Cardiac muscle cell (in vitro differentiated cells and primary cell): Measurements from ENCODE around the gene ACOX3. TPM values are rescaled to one million over a fixed set of nuclear protein-coding genes. Genes with fewer than 3 reads are reported as not detected.

ENCODE experiments used
- DNase-seq, 2 donors: peaks; one replicate each; pipeline versions ENCODE4 v3.0.0 to v3.0.0-alpha.2; 2010 to 2017; ENCODE audit warnings: low read depth in 1 of 2, low spot score in 1 of 2
- H3K27ac ChIP-seq: fragments of 200-600 bp; sonication (generic); 2 replicates; pipeline ENCODE4 v1.5.1; 2016
- H3K27me3 ChIP-seq: fragments of 200-600 bp; sonication (generic); 2 replicates; pipeline ENCODE4 v1.6.0; 2016; ENCODE audit warnings: control low read depth
- H3K36me3 ChIP-seq: fragments of 200-600 bp; sonication (generic); 2 replicates; pipeline ENCODE4 v1.5.1; 2016; ENCODE audit warnings: control low read depth
- H3K4me1 ChIP-seq: fragments of 200-600 bp; sonication (generic); 2 replicates; pipeline ENCODE4 v1.8.1; 2017; ENCODE audit warnings: low read depth, mild to moderate bottlenecking, mixed run types
- H3K4me3 ChIP-seq: fragments of 200-600 bp; sonication (generic); 2 replicates; pipeline ENCODE4 v1.5.1; 2016; ENCODE audit warnings: mild to moderate bottlenecking
- H3K9me3 ChIP-seq: fragments of 200-600 bp; sonication (generic); 2 replicates; pipeline ENCODE4 v1.5.1; 2017; ENCODE audit warnings: low read depth, mild to moderate bottlenecking, control low read depth
- polyA plus RNA-seq: library from polyadenylated mRNA; unstranded; fragments of >200 nt; fragmentation: Nextera tagmentation; extraction: Ambion mirVana; gene quantifications from 2 replicates; pipeline ENCODE4 v1.2.1, GENCODE V29; 2016
- total RNA-seq: library from RNA; depleted of rRNA; stranded (reverse); fragments of >200 nt; gene quantifications from 2 replicates; pipeline ENCODE4 v1.2.3, GENCODE V29; 2016
- TF ChIP-seq, protein P1 (sequence below): IDR thresholded peaks from 2 replicates; pipeline ENCODE4 v1.5.1; 2012; ENCODE audit warnings: low read depth, mild to moderate bottlenecking, low read length

The ACOX3 gene
- total and polyA plus RNA-seq, 2 experiments from 2014 or later, result 19.1 to 38.7 TPM

DNA sequence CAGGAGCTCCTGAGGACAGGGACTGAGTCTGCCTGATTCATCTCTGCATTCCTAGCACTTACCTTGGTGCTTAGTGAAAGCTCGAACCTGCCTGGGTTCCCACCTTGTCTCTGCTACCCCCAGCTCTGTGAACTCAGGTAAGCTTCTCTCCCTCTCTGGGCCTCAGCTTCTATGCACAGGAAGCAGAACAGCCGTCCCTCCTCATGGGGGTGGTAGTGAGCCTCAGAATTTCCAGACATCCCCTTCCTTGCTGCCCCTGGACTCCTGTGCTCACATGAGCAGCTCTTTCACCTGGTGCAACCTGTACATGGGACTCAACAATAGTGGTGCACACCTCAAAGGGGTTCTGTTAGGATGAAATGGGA is 120.2 kb downstream of the ACOX3 start:
- no peak for DNase-seq
- Histone ChIP-seq H3K9me3 (no peaks in the 10 kb centered on the region), H3K4me3 (no peak overlapping the region), H3K27ac (peak overlapping the region; percentile 45), H3K27me3 (no peaks in the 10 kb centered on the region), H3K4me1 (peaks cover 20% of the 10 kb centered on the region), H3K36me3 (no peaks in the 10 kb centered on the region)
- TF ChIP-seq, protein P1, sequence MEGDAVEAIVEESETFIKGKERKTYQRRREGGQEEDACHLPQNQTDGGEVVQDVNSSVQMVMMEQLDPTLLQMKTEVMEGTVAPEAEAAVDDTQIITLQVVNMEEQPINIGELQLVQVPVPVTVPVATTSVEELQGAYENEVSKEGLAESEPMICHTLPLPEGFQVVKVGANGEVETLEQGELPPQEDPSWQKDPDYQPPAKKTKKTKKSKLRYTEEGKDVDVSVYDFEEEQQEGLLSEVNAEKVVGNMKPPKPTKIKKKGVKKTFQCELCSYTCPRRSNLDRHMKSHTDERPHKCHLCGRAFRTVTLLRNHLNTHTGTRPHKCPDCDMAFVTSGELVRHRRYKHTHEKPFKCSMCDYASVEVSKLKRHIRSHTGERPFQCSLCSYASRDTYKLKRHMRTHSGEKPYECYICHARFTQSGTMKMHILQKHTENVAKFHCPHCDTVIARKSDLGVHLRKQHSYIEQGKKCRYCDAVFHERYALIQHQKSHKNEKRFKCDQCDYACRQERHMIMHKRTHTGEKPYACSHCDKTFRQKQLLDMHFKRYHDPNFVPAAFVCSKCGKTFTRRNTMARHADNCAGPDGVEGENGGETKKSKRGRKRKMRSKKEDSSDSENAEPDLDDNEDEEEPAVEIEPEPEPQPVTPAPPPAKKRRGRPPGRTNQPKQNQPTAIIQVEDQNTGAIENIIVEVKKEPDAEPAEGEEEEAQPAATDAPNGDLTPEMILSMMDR, result peak; percentile 17

DNA sequence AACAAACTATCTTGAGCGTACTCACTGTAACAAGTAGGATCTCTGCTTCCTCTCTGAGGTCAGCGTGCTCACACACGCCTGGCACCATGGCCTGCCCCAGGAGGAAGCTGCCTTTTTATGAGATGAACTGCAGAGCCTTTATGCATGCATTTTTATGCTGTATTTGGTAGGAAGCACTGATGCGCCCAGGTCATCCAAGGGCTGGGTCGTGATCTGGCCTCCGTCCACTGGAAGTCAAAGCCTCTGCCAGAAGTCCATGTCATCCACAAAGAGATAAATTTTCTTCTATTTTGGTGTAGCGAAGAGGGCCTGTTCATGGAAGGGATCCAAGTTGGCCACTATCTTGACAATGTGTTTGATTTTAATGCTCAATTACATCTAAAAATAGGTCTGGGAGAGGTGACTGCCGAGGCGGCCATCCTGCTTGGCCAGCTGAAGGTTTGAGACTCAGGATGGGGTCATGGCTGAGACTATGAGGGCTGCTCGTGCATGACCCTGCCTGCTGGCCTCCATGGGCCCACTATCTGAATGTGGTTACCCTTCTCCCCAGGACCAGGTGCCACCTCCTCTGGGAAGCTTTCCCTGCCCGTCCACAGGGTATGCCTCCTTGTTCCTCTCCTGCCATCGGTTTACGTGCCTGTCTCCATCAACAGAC is 120.7 kb downstream of the ACOX3 start:
- no peaks in the 10 kb centered on the region for H3K9me3 ChIP-seq
- H3K4me1 ChIP-seq, result peaks cover 25% of the 10 kb centered on the region
- H3K27ac ChIP-seq, result peak overlapping the region; percentile 45
- DNase-seq, result peak in 1 of 2 donors; percentile 35
- H3K4me3 ChIP-seq, result no peak overlapping the region
- TF ChIP-seq, protein P1, result no peak
- H3K27me3 ChIP-seq, result no peaks in the 10 kb centered on the region
- no peaks in the 10 kb centered on the region for H3K36me3 ChIP-seq

DNA sequence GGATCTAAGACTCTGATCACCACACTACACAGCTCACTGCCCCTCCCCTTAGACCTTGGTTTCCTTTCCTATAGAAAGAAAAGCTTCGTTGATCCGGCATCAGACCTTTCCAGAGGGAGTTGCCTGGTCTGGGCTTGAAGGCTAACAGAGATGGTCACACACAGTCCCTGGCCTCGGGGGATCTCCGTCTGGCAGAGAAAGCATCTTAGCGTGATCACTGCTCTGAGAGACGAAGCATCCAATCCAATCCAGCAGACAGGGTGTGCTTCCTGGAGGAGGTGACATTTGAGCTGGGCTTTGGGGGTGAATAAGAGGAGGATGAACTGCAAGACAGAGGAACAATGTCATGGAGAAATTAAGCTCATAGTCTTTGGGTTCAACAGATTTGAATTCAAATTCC is 121.5 kb downstream of the ACOX3 start:
- TF ChIP-seq, protein P1, result no peak

DNA sequence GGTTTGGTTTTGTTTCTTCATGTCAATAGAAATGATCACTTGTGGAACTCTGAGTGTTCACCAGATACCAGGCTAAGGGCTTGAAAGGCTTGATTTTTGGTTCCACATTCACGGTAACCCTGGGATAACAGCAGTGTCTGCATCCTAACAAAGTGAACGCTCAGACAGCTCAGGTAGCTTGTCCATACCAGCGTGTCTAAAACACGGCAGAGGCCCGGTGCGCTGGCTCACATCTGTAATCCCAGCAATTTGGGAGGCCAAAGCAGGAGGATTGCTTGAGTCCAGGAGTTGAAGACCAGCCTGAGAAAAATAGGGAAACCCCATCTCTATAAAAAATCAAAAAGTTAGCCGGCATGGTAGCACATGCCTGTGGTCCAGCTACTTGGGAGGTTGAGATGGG is 122.0 kb downstream of the ACOX3 start:
- H3K27me3 ChIP-seq, result no peaks in the 10 kb centered on the region
- DNase-seq, result no peak
- H3K4me3 ChIP-seq, result no peak overlapping the region

More for the DNA sequence above, 121.5 kb downstream of the ACOX3 start:
- H3K4me3 ChIP-seq, result no peak overlapping the region
- no peaks in the 10 kb centered on the region for H3K36me3 ChIP-seq
- no peak for DNase-seq
- H3K4me1 ChIP-seq, result peaks cover 25% of the 10 kb centered on the region
- H3K27me3 ChIP-seq, result no peaks in the 10 kb centered on the region
- no peak overlapping the region for H3K27ac ChIP-seq
- H3K9me3 ChIP-seq, result no peaks in the 10 kb centered on the region

GRCh38 chr4:8317474-8317873 is 123.0 kb downstream of the ACOX3 start:
- TF ChIP-seq, protein P1, result no peak
- peaks cover 25% of the 10 kb centered on the region for H3K4me1 ChIP-seq
- no peak overlapping the region for H3K27ac ChIP-seq
- no peaks in the 10 kb centered on the region for H3K36me3 ChIP-seq
- no peak for DNase-seq
- no peaks in the 10 kb centered on the region for H3K27me3 ChIP-seq
- no peaks in the 10 kb centered on the region for H3K9me3 ChIP-seq
- H3K4me3 ChIP-seq, result no peak overlapping the region

More for the DNA sequence above, 122.0 kb downstream of the ACOX3 start:
- TF ChIP-seq, protein P1, result no peak
- Histone ChIP-seq H3K36me3 (no peaks in the 10 kb centered on the region), H3K9me3 (no peaks in the 10 kb centered on the region), H3K4me1 (peaks cover 25% of the 10 kb centered on the region), H3K27ac (peak overlapping the region; percentile 57)
